CD14-positive monocyte (primary cell): Measurements from ENCODE around the gene RIPK3. TPM values are rescaled to one million over a fixed set of nuclear protein-coding genes. Genes with fewer than 3 reads are reported as not detected.

Experiments used
- DNase-seq, 3 donors: peaks; one replicate each; pipeline ENCODE4 v3.0.0-alpha.2; 2011 to 2022
- H2AFZ ChIP-seq: 2 replicates; pipeline ENCODE4 v1.6.0; 2012; ENCODE audit warnings: mild to moderate bottlenecking, low read depth, low read length, inconsistent platforms; ENCODE audit not compliant: insufficient read depth, poor library complexity, severe bottlenecking
- H3K27ac ChIP-seq, 2 donors: 1 replicate in 1 of 2; 2 replicates in 1 of 2; pipeline ENCODE4 v1.5.1; 2012 to 2013; ENCODE audit warnings: low read length in 2 of 2, control low read depth in 1 of 2, inconsistent platforms in 1 of 2, low read depth in 1 of 2, mild to moderate bottlenecking in 1 of 2
- H3K27me3 ChIP-seq, 2 donors: one replicate each; pipeline versions ENCODE4 v1.6.0 to v1.6.1; 2011 to 2013; ENCODE audit warnings: low read length in 2 of 2; ENCODE audit not compliant: control insufficient read depth in 2 of 2, insufficient read depth in 2 of 2
- H3K36me3 ChIP-seq, 2 donors: replicated peaks in 1 of 2; 1 replicate in 1 of 2; 2 replicates in 1 of 2; pipeline versions ENCODE4 v1.5.1 to v1.6.1; 2012 to 2013; ENCODE audit warnings: low read length in 2 of 2, control low read depth in 1 of 2, inconsistent platforms in 1 of 2, mild to moderate bottlenecking in 1 of 2; ENCODE audit not compliant: insufficient read depth in 2 of 2, control insufficient read depth in 1 of 2
- H3K4me1 ChIP-seq, 2 donors: 1 replicate in 1 of 2; 2 replicates in 1 of 2; pipeline versions ENCODE4 v1.5.1 to v1.6.1; 2012 to 2013; ENCODE audit warnings: low read length in 2 of 2, control low read depth in 1 of 2, inconsistent platforms in 1 of 2, mild to moderate bottlenecking in 1 of 2, moderate library complexity in 1 of 2; ENCODE audit not compliant: insufficient read depth in 2 of 2, control insufficient read depth in 1 of 2
- H3K4me2 ChIP-seq: replicated peaks from 2 replicates; pipeline ENCODE3; 2012; ENCODE audit warnings: low read length, moderate library complexity, mild to moderate bottlenecking; ENCODE audit not compliant: poor library complexity, severe bottlenecking; ENCODE audit errors: extremely low read depth
- H3K4me3 ChIP-seq, 3 experiments: fragments of 200-600 bp in 1 of 3; sonication (generic) in 1 of 3; replicated peaks in 1 of 3; 1 replicate in 2 of 3; 2 replicates in 1 of 3; pipeline ENCODE4 v1.5.1; 2011 to 2013; ENCODE audit warnings: low read length in 3 of 3, mild to moderate bottlenecking in 3 of 3, control low read depth in 2 of 3, low read depth in 2 of 3, inconsistent platforms in 1 of 3, moderate library complexity in 1 of 3
- H3K79me2 ChIP-seq: 2 replicates; pipeline ENCODE4 v1.6.0; 2012; ENCODE audit warnings: mild to moderate bottlenecking, control low read depth, inconsistent platforms, low read length, moderate library complexity; ENCODE audit not compliant: insufficient read depth
- H3K9ac ChIP-seq: 2 replicates; pipeline ENCODE4 v1.6.0; 2017; ENCODE audit warnings: low read length, mild to moderate bottlenecking; ENCODE audit not compliant: insufficient read depth, poor library complexity, severe bottlenecking
- H3K9me3 ChIP-seq, 2 donors: replicated peaks in 1 of 2; 1 replicate in 1 of 2; 2 replicates in 1 of 2; pipeline versions ENCODE4 v1.5.1 to v1.6.1; 2012 to 2013; ENCODE audit warnings: low read length in 2 of 2, control low read depth in 1 of 2; ENCODE audit not compliant: control insufficient read depth in 1 of 2, insufficient read depth in 1 of 2
- H4K20me1 ChIP-seq: 2 replicates; pipeline ENCODE4 v1.6.0; 2012; ENCODE audit warnings: mild to moderate bottlenecking, low read length, control low read depth, moderate library complexity; ENCODE audit not compliant: insufficient read depth
- H3K27ac Mint-ChIP-seq, 7 donors: one replicate each; pipeline ENCODE4 v1.8.0; 2020; ENCODE audit warnings: mild to moderate bottlenecking in 7 of 7, mixed read lengths in 7 of 7, moderate library complexity in 6 of 7, inconsistent platforms in 2 of 7
- H3K27me3 Mint-ChIP-seq, 3 donors: one replicate each; pipeline ENCODE4 v1.8.0; 2021 to 2022; ENCODE audit warnings: low read depth in 3 of 3, mild to moderate bottlenecking in 3 of 3, mixed read lengths in 3 of 3, moderate library complexity in 3 of 3, inconsistent platforms in 1 of 3
- H3K36me3 Mint-ChIP-seq, 2 donors: one replicate each; pipeline ENCODE4 v1.8.0; 2020; ENCODE audit warnings: mixed read lengths in 2 of 2, inconsistent platforms in 1 of 2, mild to moderate bottlenecking in 1 of 2
- H3K4me1 Mint-ChIP-seq: one replicate; pipeline ENCODE4 v1.8.0; 2020; ENCODE audit warnings: mild to moderate bottlenecking, mixed read lengths
- H3K4me3 Mint-ChIP-seq, 2 donors: one replicate each; pipeline ENCODE4 v1.8.0; 2020; ENCODE audit warnings: mild to moderate bottlenecking in 2 of 2, mixed read lengths in 2 of 2, moderate library complexity in 1 of 2
- H3K9me3 Mint-ChIP-seq, 7 donors: one replicate each; pipeline ENCODE4 v1.8.0; 2020 to 2022; ENCODE audit warnings: mixed read lengths in 7 of 7, mild to moderate bottlenecking in 6 of 7, moderate library complexity in 6 of 7, inconsistent platforms in 2 of 7
- WGBS: methylation state at CpG from one replicate; pipeline ENCODE4 v1.1.5; 2013; ENCODE audit warnings: missing lambda C conversion rate; ENCODE audit not compliant: insufficient coverage; 5-methylcytosine and 5-hydroxymethylcytosine counted together
- intact Hi-C, 2 donors: fragments of 100-400 bp; cut with micrococcal nuclease; formaldehyde crosslinking; loops; one replicate each; pipeline versions ENCODE4 v1.15.0 to v1.15.1; 2023
- polyA plus RNA-seq, 3 donors: library from polyadenylated mRNA; depleted of rRNA in 1 of 3; unstranded in 2 of 3; stranded (reverse) in 1 of 3; fragments of 300-500 nt in 2 of 3; fragments of >200 nt in 1 of 3; fragmentation: Illumina TruSeq in 2 of 3; gene quantifications; 1 replicate in 2 of 3; 2 replicates in 1 of 3; pipeline ENCODE4 v1.2.3, GENCODE V29; 2012 to 2021
- TF ChIP-seq, protein P1 (sequence below): fragments of 200-600 bp; IDR thresholded peaks from one replicate; pipeline ENCODE4 v1.8.0; 2022; ENCODE audit warnings: antibody characterized with exemption, mild to moderate bottlenecking

RIPK3 gene
- polyA plus RNA-seq, 3 donors = 11.7 to 69.6 (median 11.8) TPM

DNA sequence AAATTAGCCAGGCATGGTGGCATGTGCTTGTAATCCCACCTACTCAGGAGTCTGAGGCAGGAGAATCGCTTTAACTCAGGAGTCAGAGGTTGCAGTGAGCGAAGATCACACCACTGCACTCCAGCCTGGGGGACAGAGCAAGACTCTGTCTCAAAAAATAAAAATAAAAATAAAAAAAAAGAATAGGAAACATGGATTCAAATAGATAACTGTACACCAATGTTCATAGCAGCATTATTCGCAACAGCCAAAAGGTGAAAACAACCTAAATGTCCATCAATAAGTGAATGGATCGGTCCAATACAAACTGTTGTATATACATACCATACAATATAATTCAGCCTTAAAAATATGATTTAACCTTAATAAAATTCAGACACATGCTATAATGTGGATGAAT lies 3.1 kb upstream of the RIPK3 start:
- Histone ChIP-seq H2AFZ (no peak overlapping the region), H3K4me1 (peaks cover 25 to 39% of the 10 kb centered on the region in 2 donors), H3K9ac (no peak overlapping the region), H3K79me2 (peaks cover 18% of the 10 kb centered on the region), H3K27ac (no peak overlapping the region), H3K4me3 (no peak overlapping the region), H3K9me3 (no peaks in the 10 kb centered on the region), H3K4me2 (no peak overlapping the region), H4K20me1 (peaks cover 11% of the 10 kb centered on the region), H3K27me3 (peaks cover 0 to 6% of the 10 kb centered on the region in 2 donors), H3K36me3 (peaks cover 3 to 7% of the 10 kb centered on the region in 2 donors)
- WGBS = no CpG with 5 or more reads among the region's 4 CpGs
- TF ChIP-seq, protein P1, sequence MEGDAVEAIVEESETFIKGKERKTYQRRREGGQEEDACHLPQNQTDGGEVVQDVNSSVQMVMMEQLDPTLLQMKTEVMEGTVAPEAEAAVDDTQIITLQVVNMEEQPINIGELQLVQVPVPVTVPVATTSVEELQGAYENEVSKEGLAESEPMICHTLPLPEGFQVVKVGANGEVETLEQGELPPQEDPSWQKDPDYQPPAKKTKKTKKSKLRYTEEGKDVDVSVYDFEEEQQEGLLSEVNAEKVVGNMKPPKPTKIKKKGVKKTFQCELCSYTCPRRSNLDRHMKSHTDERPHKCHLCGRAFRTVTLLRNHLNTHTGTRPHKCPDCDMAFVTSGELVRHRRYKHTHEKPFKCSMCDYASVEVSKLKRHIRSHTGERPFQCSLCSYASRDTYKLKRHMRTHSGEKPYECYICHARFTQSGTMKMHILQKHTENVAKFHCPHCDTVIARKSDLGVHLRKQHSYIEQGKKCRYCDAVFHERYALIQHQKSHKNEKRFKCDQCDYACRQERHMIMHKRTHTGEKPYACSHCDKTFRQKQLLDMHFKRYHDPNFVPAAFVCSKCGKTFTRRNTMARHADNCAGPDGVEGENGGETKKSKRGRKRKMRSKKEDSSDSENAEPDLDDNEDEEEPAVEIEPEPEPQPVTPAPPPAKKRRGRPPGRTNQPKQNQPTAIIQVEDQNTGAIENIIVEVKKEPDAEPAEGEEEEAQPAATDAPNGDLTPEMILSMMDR = no peak
- Mint-ChIP-seq H3K27me3 (peaks cover 0 to 5% (median 1%) of the 10 kb centered on the region in 3 donors), H3K27ac (no peak overlapping the region), H3K36me3 (peaks cover 7 to 9% of the 10 kb centered on the region in 2 donors), H3K4me1 (peaks cover 38% of the 10 kb centered on the region), H3K4me3 (no peak overlapping the region), H3K9me3 (no peaks in the 10 kb centered on the region)
- DNase-seq = no peak
- intact Hi-C loops = no loop called here

- intact Hi-C loops = no loop called here
- H3K4me1 ChIP-seq = peaks cover 42 to 62% of the 10 kb centered on the region in 2 donors
- Mint-ChIP-seq H3K4me1 (peaks cover 61% of the 10 kb centered on the region), H3K9me3 (peaks cover 0 to under 1% (median 0%) of the 10 kb centered on the region in 7 donors), H3K4me3 (no peak overlapping the region), H3K27ac (no peak overlapping the region), H3K27me3 (peaks cover 1 to 10% (median 1%) of the 10 kb centered on the region in 3 donors), H3K36me3 (peaks cover 29 to 30% of the 10 kb centered on the region in 2 donors)
- H3K27me3 ChIP-seq = peaks cover 0 to under 1% of the 10 kb centered on the region in 2 donors
- no peaks in the 10 kb centered on the region for H3K9me3 ChIP-seq
- no peak for DNase-seq
- H3K9ac ChIP-seq = no peak overlapping the region
- H2AFZ ChIP-seq = no peak overlapping the region
- TF ChIP-seq, protein P1 = no peak
- H3K4me3 ChIP-seq = no peak overlapping the region
- WGBS = no CpG with 5 or more reads among the region's 1 CpG
- H3K79me2 ChIP-seq = peaks cover 21% of the 10 kb centered on the region
- no peak overlapping the region for H3K27ac ChIP-seq
- no peak overlapping the region for H3K4me2 ChIP-seq
- H3K36me3 ChIP-seq = peaks cover 19 to 26% of the 10 kb centered on the region in 2 donors
- peaks cover 33% of the 10 kb centered on the region for H4K20me1 ChIP-seq
These were observed 815 bp upstream of the RIPK3 start for GRCh38 chr14:24340606-24341005.
